Left lobe of liver (tissue), 2 donors: ENCODE measurements around the gene RBM4. TPM values are rescaled to one million over a fixed set of nuclear protein-coding genes. Genes with fewer than 3 reads are reported as not detected.
A peak's percentile ranks its signal among the peaks of the same experiment; 100 is the strongest.

ENCODE experiments used
- ATAC-seq: fragments of 200-7000 bp; cut with Tn5 transposase; one replicate; pipeline ENCODE4 v1.9.1; 2020; ENCODE audit warnings: mild to moderate bottlenecking, moderate library complexity
- DNase-seq: peaks from one replicate; pipeline ENCODE4 v3.0.0-alpha.2; 2020; ENCODE audit warnings: low spot score
- total RNA-seq: library from RNA; stranded (reverse); gene quantifications from one replicate; pipeline ENCODE4 v1.2.1, GENCODE V29; 2021
- donor health status: DM: no; HTN: no; CAD: no; lungs with moderate emphysema.
- donor health status: DM: no; HTN: yes; CAD: no.

The RBM4 gene
- total RNA-seq, 1 donor from 2014 or later, result 36.3 TPM

DNA sequence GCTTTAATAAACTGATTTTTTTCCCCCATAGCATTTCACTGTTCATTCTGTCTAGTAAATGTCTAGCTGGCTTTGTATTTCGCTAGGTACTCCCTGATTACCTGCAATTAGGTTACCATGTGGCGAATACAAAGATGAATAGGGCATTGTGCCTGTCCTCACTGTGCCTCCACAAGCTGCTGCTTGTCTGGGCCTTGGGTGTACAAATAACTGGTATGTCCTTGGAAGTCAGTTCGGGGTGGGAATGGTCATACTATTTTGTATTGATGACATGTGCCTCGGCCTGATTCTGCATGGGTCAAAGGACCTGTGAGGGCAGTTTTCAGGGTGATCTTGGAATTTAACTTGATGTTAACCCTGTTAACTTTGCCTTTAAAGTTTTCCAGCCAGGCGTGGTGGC is 11.4 kb downstream of the RBM4 start:
- no peak for ATAC-seq
- no peak for DNase-seq

DNA sequence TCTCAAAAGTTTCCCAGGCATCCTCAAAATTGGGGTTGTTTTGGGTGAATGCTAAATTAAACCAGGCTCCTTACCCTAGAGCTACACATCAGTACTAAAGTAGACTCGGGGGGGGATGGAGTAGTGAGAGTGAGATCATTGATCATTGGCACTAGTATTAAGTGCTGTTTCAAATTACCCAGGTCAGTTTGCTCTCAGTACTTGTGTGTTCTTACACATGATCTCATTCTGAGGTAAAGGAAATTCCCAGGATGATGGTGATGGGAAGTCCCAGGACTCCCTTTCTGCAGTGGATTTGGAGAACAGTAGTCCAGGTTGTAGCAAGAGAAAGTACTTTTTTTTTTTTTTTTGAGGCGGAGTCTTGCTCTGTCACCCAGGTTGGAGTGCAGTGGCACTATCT is 12.5 kb downstream of the RBM4 start:
- DNase-seq (no peak), ATAC-seq (peak; percentile 17)

DNA sequence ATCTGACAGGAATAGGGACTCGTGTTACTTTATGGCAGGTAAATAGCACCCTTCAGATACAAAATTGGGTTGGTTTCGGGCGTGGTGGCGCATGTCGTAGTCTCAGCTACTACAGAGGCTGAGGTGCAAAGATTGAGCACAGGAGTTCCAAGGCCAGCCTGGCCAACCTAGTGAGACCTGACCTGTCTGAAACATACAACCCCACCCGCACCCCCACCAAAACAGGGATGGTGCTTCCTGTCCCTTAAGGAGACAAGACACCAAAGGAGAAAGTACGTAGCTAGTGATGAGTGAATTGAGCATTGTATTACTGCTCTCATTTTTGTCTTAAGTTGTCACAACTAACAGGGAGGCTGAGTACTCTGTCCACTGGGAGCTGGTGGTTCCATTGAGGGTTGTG is 14.1 kb downstream of the RBM4 start:
- DNase-seq (no peak), ATAC-seq (peak; percentile 15)

DNA sequence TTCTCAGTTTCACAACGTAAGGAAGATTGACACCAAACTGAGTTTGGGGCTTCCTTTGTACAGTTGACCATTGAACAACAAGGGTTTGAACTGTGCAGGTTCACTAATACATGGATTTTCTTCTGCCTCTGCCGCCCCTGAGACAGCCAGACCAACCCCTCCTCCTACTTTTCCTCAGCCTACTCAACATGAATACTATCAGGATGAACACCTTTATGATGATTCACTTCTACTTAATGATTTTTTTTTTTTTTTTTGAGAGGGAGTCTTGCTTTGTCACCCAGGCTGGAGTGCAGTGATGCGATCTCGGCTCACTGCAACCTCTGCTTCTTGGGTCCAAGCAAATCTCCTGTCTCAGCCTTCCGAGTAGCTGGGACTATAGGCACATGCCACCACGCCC is 14.6 kb downstream of the RBM4 start:
- DNase-seq (no peak), ATAC-seq (no peak)

DNA sequence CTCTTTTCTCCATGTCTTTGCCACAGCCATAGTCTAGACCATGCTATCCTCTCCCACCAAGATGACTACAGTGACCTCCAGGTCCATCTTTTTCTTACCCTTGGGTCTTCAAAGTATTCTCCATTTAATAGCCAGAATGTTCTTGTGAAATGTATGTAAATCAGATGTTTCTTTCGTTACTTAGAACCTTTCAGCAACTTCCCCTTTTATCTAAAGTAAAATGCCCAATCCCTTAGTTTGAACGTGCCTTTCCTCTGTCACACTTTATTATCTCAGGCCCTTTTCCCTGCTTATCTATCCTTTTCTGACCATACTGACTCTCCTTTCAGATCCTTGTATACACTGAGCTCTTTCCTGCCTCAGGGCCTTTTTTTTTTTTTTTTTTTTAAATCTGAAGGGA is 21.3 kb downstream of the RBM4 start:
- ATAC-seq (no peak), DNase-seq (no peak)

DNA sequence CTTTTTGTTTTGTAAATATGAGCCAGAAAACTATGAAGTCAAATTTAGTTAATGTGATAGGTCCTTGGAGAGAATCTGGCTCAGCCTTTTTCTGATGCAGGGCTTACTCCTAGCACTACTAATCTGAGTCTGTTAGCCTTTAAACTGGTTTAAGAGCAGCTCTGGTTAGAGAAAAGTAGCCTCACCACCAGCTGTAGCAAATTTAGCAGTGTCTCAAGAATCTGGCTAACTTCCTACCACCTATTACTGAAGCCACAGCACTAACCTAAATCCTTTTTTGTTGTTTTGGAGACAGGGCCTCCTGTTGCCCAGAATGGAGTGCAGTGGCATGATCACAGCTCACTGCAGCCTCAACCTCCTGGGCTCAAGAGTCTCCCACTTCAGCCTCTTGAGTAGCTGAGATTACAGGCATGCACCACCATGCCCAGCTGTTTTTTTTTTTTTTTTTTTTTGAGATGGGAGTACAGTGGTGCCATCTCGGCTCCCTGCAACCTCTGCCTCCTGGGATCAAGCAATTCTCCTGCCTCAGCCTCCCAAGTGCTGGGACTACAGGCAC is 25.3 kb downstream of the RBM4 start:
- DNase-seq, result no peak
- ATAC-seq, result no peak

DNA sequence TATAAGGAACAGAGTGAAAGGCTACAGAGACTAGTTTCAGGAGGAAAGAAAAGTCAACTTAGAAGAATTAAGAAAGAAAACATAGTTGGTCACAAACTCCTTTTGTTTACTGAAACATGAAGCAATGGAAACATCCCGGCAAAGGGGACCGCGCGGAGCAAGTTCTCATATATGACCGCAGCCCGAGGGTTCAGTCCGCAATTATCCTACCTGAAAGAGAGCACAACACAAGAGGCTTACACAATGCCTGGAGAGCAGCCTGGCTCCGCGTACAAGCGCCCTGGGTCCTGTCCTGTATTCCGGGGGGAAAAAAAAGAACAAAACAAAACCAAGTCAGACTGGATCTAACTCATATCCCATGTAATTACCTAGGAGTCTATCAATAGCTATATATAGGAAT is 26.9 kb downstream of the RBM4 start:
- ATAC-seq, result peak; percentile 63

DNA sequence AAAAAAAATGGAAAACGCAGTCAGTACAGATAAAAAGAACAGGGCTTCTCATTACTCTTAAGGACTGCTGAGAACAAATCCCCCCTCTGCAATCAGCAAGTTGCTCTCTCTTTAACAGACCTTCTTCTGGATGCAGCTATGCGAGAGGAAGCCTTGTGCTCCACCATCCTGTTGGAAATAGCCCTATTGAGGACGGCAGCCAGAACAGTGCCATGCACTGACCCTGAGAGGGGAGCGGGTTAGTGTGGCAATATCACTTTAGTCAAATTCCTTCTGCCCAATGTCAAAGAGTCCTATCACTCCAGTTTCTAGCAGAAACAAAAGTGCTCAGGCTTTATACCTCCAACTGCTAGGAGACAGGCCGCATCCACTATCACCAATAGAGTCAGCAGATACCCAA is 32.3 kb downstream of the RBM4 start:
- ATAC-seq, result peak; percentile 73
- no peak for DNase-seq

More for the DNA sequence above, 26.9 kb downstream of the RBM4 start:
- no peak for DNase-seq

DNA sequence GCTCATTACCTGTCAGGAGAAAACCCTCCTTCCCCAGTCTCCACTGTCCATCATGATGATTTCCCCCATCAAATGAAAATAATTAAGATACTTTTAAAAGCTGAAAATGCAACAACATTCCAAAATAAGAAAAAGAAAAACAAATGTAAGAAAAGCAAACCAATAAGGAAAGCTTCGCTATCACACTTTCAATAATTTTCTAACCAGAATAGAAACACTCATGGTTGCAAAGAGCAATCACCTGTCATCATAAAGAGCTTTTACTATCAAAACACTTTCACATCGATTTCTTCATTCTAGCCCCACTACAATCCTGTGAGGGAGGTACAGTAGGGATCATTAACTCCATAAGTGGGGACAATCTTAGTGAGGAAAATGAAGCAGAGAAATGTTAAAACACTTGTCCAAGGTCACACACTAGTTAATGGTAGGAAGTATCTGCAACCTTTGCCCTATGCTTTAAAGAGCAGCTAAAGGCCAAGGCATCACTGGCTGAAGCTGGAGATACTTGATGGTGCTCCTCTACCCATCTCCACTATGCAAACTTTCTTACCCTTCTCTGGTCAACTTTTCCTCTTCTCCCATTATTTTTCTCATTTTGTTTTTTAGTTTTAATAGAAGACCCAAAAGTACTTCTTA is 36.6 kb downstream of the RBM4 start:
- no peak for ATAC-seq
- DNase-seq, result no peak

DNA sequence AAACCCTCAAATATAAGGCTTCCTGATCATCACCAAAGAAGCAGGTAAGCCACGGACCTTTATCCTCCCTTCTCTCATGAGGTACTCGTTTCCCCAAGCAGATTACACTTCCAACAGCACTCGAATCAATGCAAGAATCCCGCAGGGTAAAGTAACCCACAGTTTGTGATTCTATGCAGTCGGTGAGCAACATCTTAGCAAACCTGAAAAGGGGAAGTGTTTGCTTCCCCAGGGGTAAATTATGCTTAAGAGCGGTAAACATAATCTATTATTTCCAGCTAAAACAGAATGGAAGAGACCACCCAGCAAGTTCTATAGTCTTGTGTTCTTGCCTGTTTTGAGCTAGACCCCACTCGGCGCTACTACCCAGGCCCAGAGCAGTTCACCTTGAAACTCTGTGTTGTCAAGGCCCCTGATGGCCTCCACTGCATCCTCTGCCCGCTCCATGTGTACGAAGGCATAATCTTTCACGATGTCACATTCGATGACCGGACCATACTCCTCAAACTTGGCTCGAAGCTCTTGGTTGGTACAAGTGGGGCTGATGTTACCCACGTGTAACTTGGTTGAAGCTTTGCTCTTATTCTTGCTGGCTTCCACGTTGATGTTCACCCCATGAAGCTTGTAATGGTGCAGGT is 37.9 kb downstream of the RBM4 start:
- no peak for DNase-seq
- ATAC-seq, result no peak

DNA sequence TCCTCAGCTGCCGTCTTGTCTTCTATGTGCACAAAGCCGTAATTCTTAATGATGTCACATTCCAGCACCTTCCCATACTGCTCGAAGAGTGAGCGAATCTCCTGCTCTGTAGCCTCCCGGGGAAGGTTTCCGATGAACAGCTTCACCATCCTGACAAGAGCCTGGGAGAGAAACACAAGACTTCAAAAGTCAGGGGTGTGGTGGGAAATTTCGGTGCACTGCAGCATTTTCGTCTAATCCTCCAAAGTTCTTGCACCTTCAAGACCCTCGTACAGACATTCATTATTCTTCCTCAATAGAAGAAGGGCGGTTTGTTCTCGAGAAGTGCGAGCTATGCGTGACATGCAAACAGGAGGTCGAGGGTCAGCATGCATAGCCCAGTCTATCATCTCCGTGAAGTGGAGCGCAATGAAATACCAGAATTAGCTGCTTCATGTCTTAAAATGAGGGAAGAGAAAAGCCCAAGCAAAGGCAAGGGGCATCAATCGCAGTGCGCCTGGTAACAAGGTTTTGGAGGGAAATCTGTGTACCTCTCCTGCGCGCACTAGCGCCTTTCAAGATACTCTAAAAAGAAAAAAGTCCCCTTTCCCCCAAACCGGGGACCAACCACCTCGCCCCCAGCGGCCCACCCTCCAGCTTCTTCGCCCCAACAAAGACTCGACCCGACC is 38.6 kb downstream of the RBM4 start:
- ATAC-seq, result no peak

DNA sequence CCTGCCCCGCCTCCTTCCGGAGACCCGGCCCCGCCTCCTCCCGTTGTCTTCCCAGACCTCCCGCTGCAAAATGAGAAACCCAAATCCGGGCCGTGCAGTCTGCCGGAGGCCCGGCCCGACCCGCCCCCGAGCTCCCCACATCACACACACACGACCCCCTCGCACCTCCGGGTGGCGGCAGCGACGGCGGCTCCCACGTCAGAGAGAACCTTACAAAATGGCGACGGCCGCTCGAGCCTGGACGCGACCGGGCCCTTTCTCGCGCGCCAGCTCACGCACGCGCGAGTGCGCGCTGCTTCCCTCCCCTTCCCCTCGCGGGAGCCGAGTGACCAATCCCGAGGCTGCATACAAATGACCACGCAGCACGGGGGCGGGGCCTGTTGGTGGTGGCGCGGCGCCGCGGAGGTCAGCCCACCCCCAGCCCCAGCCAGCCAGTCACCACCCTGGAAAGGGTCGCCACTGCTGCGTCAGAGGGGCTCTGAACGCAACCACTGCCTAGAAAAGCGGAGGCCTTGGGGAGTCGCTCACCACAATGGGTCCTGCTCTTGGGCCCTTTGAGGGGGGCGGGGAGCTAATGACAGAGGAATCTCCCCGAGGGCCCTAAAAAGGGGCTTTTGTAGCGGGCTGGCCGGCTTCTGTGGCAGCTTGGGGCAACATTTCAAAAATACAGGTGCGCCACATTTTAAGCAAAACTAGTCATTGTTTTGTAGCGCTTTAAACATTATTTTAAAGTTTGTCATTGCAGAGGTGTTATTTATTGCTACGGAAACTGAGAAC is 39.3 kb downstream of the RBM4 start, which contains the start of gene RBM4B:
RBM4B (minus strand) TSS at position 289 of the 777 bp plus-strand sequence. CDS start 808 bp downstream, outside the sequence.
- peak; percentile 93 for ATAC-seq
- peak; percentile 96 for DNase-seq

More for the DNA sequence above, 38.6 kb downstream of the RBM4 start:
- DNase-seq, result no peak

DNA sequence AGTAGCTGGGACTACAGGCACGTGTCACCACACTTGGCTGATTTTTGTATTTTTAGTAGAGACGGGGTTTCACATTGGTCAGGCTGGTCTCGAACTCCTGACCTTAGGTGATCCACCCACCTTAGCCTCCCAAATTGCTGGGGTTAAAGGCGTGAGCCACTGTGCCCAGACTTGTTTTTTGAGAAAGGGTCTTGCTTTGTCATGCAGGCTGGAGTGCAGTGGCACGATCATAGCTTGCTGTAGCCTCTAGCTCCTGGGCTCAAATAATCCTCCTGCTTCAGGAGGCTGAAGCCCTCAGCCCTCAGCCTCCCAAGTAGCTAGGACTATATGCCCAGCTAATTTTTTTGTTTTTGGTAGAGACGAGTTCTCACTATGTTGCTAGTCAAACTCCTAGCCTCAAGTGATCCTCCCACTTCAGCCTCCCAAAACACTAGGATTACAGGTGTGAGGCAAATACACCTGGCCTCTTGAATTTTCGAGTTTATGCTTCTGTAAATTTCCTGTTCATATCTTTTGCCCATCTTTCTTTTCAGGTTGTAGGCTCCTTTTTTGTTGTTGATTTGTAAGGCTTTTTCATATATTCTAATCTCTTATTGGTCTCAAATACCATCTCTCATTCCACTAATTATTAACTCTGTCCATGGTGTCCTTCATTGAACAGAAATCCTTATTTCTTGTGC is 42.6 kb downstream of the RBM4 start:
- no peak for DNase-seq
- ATAC-seq, result no peak

DNA sequence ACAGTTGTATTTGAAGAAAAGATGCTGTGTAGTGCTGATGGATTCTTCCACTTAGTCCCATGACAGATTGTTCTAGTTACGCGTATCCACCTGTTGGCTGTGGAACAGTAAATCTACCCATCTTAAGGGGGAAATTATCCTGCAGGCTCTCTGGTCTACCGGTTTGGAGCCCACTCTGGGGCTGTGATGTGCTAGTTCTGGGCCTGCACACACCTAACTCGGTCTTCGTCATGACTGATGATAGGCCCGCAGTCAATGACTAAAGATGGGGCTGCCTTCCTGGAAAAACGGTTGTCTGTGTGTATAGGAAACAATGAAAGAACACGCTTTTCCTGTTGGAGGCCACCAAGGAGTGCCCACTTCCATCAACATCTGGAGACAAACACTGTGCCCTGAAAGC is 45.4 kb downstream of the RBM4 start:
- DNase-seq (no peak), ATAC-seq (no peak)

DNA sequence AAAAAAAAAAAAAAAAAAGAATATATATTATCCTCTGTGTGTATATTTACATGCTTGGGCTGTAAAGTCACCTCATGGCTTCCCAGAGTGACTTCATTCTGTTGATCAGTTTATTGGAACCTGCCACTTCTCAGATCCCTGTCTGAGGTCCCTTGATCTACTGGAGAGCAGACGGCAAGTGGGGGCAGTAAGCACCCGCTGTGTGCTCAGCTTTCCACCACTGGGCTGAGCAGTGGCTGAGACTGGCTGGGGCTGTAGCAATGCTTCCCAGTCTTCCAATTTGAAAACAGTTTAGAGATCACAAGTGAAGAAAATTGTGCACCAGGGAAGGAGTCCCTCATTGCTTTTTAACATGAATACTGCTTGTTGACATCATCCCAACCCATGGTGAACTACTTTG is 46.1 kb downstream of the RBM4 start:
- DNase-seq, result no peak
- no peak for ATAC-seq

DNA sequence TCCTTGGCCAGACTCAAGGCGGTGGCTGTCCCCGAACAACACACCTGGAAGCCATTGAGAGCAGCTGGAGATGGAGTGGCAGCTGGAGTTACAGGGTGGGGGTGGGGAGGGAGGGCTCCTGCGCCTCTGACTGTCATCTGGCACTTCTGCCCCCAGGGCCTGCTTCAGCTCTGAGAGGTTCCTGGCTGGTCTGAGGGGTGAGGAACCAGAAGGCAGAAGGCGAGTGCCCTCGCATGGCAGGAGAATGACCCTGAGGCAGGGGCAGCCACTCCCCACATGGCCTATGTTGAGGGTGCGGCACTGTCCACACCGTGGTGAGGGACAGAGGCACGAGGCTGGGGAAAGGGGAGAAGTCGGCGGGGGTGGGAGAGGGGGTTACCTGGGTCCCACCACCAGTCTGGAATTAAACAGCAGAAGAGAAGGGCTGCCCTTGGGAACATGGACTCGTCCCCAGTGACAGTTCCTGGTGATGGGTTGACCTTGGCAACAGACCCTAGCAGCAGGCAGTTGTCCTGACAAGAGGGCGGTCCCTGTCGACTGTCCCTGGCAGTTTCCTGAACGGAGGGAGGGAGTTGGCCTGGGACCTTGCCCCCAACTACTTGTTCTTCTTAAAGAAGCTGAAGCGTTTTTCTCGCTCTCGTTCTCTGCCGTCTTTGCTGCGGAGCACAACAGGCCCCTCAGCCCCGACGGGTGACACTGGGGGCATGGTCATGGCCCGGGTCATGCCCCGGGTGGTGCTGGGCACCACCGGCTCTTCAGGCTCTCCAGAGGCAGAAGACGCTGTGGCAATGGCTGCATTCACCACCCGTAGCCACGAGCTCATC is 47.0 kb downstream of the RBM4 start:
- DNase-seq, result no peak

DNA sequence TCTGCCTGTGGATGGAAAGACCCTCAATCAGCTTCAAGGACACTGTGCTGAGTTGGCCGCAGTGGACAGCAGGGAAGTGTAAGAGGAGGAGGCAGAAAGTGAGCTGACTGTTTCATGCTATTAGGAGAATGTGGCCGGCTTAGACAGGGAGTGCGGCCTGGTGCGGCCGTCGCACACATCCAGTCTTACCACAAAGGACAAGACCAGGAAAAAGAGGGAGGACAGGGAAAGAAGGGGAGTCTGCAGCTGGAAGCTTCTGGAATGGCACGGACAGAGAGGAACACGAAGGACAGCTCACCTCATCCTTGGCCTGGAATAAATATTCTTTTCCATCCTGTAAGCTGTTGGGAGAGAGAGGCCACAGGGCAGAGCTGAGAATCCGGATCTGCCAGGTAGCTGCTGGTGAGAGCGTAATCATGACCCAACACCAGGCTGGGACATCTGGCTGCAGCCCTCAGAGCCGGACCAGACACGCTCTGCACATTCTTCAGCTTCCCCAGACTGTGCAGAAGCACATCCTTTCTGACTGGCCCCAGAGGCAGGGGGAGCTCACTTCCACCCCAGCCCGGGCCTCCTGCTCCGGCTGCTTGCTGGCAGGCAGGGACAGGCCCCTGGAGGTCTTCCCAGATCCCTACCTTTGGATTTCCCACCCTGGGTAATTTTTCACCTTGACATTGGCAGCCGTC is 47.7 kb downstream of the RBM4 start:
- ATAC-seq (no peak), DNase-seq (no peak)

More for the DNA sequence above, 47.0 kb downstream of the RBM4 start:
- no peak for ATAC-seq

DNA sequence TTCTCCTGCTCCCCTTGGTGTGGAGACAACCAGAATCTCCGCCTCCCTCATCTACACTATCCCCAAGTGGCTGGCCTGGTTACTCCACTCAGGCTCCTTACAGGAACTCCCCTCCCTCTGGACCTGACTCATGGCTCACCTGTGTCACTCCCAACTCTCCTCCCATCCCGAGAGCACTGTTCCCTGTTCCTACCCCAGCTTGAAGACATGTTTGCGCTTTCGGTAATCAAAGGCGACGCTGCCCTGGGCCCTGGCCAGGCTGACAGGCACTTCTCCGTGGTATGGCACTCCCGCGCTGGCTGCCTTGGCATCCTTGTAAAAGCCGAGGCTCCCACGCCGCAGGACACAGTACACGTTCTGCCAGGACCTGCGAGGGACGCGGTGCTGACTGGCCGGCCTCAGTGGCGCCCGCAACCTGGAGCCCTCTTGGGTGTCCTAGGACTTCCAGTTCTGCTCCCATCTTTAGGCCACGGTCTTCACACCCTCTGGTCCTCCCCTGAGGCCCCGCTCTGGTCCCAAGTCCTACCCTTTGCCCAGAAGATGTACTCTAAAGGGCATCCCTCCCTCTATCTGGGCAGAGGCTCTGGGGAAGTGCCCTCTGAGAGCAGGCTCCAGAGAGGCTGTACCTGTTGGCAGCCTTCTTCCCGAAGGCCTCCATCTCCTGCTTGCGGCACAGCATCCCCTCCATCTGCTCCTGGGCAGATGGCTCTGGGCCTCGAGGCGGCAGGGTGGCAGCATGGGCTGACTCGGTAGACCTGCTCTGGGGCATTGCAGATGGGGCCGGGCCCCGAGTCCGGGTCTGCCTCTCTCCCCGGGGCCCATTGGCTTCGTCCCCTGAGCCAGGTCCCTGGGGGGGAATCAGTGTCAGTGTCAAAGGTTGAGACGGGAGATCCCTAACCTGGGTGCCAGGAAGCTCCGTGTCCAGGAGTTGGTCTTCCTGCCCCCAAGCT is 48.6 kb downstream of the RBM4 start:
- DNase-seq (no peak), ATAC-seq (no peak)
